ENCODE data around the gene EVA1A.

The EVA1A gene

DNA sequence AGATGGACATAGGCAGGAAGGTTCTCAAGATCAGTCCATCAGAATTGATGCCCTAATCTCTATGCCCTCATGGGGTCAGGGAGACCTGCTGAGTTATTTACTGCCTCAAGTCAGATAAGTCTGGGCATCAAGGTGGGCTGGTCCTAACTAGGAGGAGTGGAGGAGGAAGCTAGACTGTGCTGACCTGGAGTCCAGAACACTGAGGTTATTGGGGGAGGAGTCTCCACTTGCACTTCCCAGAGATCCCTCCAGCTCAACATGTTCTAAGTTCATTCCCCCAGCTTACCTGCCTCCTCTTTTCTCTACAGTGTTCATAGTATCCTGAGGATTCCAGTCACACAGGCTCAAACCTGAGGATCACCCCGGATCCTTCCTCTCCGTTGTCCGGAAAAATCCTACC, 19.3 kb downstream of the EVA1A start:
- Histone ChIP-seq H3K27me3 (replicated peaks; ENCODE audit: control insufficient read depth, insufficient read depth, low read length) (no peaks in the 10 kb centered on the region; the same call in none of the 2 replicates), H3K36me3 (ENCODE audit: control insufficient read depth, insufficient read depth, low read length) (no peaks in the 10 kb centered on the region), H3K4me3 (replicated peaks; ENCODE audit: low read depth, low read length) (no peak overlapping the region)
- TF ChIP-seq, protein P1, sequence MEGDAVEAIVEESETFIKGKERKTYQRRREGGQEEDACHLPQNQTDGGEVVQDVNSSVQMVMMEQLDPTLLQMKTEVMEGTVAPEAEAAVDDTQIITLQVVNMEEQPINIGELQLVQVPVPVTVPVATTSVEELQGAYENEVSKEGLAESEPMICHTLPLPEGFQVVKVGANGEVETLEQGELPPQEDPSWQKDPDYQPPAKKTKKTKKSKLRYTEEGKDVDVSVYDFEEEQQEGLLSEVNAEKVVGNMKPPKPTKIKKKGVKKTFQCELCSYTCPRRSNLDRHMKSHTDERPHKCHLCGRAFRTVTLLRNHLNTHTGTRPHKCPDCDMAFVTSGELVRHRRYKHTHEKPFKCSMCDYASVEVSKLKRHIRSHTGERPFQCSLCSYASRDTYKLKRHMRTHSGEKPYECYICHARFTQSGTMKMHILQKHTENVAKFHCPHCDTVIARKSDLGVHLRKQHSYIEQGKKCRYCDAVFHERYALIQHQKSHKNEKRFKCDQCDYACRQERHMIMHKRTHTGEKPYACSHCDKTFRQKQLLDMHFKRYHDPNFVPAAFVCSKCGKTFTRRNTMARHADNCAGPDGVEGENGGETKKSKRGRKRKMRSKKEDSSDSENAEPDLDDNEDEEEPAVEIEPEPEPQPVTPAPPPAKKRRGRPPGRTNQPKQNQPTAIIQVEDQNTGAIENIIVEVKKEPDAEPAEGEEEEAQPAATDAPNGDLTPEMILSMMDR (IDR thresholded peaks at IDR 0.05; ENCODE audit: insufficient read depth, low read length, poor library complexity, severe bottlenecking) = no peak
- DNase-seq (ENCODE audit: extremely low read depth, insufficient read length) = no peak

DNA sequence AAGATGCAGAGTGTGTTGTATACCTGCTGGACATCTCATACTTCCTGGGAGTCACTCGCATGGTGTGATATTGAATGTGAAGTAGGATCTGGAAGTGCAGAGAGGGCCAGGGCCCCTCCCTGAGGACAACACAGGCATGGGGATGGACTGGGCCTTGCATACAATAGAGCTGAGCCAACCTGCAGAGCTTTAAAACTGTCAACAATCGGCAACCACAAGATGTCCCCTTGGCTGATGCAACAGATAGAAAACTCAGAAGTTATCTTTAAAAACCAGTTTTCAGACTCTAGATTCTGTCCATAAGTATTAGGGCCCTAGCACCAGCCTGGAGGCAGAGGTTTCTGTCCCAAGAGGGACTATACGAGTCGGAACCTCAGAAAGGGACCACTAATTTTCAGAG, 19.7 kb downstream of the EVA1A start:
- TF ChIP-seq, protein P1 (IDR thresholded peaks at IDR 0.05; ENCODE audit: insufficient read depth, low read length, poor library complexity, severe bottlenecking) = no peak
- no peaks in the 10 kb centered on the region; the same call in none of the 2 replicates for H3K27me3 ChIP-seq (replicated peaks; ENCODE audit: control insufficient read depth, insufficient read depth, low read length)
- H3K36me3 ChIP-seq (ENCODE audit: control insufficient read depth, insufficient read depth, low read length) = no peaks in the 10 kb centered on the region
- H3K4me3 ChIP-seq (replicated peaks; ENCODE audit: low read depth, low read length) = no peak overlapping the region
- no peak for DNase-seq (ENCODE audit: extremely low read depth, insufficient read length)

- TF ChIP-seq, protein P1 (IDR thresholded peaks at IDR 0.05; ENCODE audit: insufficient read depth, low read length, poor library complexity, severe bottlenecking) = no peak
- H3K36me3 ChIP-seq (ENCODE audit: control insufficient read depth, insufficient read depth, low read length) = no peaks in the 10 kb centered on the region
These were observed 20.6 kb downstream of the EVA1A start for GRCh38 chr2:75539955-75540716.

DNA sequence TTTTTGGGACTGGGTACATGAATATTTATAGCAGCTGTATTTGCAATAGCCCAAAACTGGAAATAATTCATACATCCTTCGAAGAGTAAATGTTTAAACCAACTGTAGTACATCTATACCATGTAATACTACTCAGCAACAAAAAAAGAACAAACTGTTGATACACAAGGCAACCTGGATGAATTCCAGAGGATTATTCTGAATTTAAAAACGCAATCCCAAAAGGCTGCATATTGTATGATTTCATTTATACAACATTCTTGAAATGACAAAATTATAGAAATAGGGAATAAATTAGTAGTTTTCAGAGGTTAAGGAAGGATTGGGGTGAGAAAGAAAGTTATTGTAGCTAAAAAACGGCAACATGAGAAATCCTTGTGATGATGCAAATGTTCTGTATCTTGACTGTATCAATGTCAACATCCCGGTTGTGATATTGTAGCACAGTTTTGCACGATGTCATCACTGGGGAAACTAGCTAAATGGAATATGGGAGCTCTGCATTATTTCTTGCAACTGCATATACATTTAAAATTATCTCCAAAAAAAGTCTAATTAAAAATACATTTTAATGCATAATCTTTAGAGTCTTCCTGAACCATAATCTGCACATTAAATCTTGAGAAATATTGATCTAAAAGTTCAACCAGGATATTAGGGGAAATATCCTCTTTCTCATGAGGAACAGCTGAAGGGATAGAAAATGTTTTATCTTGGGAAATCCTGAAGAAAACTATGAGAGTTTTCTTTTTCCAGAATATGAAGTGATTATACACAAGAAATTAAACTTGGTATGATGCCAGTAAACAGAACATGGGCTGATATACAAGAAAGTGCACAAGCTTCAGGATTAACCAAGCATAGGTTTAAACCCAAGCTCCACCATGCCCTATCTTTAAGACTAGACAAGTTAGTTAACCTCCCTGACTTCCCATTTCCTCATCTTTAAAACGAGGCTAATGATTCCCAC, 21.9 kb downstream of the EVA1A start:
- TF ChIP-seq, protein P1 (IDR thresholded peaks at IDR 0.05; ENCODE audit: insufficient read depth, low read length, poor library complexity, severe bottlenecking) = no peak
- no peaks in the 10 kb centered on the region; the same call in none of the 2 replicates for H3K27me3 ChIP-seq (replicated peaks; ENCODE audit: control insufficient read depth, insufficient read depth, low read length)
- DNase-seq (ENCODE audit: extremely low read depth, insufficient read length) = no peak
- H3K4me3 ChIP-seq (replicated peaks; ENCODE audit: low read depth, low read length) = no peak overlapping the region
- no peaks in the 10 kb centered on the region for H3K36me3 ChIP-seq (ENCODE audit: control insufficient read depth, insufficient read depth, low read length)

More at GRCh38 chr2:75539955-75540716, 20.6 kb downstream of the EVA1A start:
- Histone ChIP-seq H3K27me3 (replicated peaks; ENCODE audit: control insufficient read depth, insufficient read depth, low read length) (no peaks in the 10 kb centered on the region; the same call in none of the 2 replicates), H3K4me3 (replicated peaks; ENCODE audit: low read depth, low read length) (no peak overlapping the region)
- DNase-seq (ENCODE audit: extremely low read depth, insufficient read length) = no peak

- TF ChIP-seq, protein P1 (IDR thresholded peaks at IDR 0.05; ENCODE audit: insufficient read depth, low read length, poor library complexity, severe bottlenecking) = no peak
- DNase-seq (ENCODE audit: extremely low read depth, insufficient read length) = no peak
- no peak overlapping the region for H3K4me3 ChIP-seq (replicated peaks; ENCODE audit: low read depth, low read length)
- no peaks in the 10 kb centered on the region for H3K36me3 ChIP-seq (ENCODE audit: control insufficient read depth, insufficient read depth, low read length)
- H3K27me3 ChIP-seq (replicated peaks; ENCODE audit: control insufficient read depth, insufficient read depth, low read length) = no peaks in the 10 kb centered on the region; the same call in none of the 2 replicates
These were observed 23.1 kb downstream of the EVA1A start for GRCh38 chr2:75537658-75538057.
